GM15510 (cell line): ENCODE results near the gene ARAP2.

Experiments
- POLR2A ChIP-seq: IDR thresholded peaks from 3 replicates; pipeline ENCODE4 v1.6.1; 2011; ENCODE audit warnings: borderline replicate concordance; ENCODE audit not compliant: insufficient read length; ENCODE audit errors: extremely low read depth

Gene ARAP2

DNA sequence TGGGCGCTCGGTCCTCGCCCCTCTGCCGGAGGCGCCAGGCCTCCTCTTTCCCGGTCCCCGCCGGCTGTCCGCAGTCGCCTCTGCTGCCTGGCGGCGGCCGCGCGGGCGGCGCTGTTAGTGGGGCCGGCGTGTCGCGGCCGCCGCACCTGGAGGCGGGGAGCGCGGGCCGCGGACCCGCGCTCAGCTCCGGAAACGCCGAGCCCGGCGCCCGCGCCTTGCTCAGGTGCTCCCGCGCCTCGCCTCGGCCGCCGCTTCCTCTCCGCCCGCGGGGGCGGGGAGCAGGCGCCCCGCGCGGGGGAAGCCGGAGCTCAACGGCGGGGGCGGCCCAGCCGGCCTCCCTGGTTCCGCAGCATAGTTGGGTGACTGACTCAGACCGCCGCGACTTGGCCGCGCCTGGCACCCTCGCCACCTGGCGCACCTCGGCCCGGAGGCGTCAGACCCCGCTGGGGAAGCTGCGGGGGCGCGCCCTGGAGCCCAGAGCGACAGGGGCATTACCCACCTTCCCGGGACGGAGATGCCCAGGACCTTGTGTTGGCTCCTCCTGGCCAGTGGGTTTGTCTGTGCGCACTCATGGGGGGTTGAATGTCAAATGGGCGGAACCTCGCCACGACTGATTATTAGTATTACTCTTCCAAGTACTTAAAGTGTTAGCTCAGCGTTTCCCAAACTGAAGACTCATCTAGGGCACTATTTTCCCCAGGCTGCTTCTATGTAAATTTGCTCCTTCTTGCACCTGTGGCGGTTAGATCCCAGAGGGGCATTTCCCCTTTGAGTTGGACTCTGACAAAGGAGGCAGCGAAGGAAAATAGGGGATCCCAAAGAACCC lies at the start of gene ARAP2:
TSS of gene ARAP2 (minus strand) at position 258 of the 826 bp plus-strand sequence. CDS start 15,028 bp downstream, outside the sequence.
- peak; percentile 37 for TF ChIP-seq POLR2A

DNA sequence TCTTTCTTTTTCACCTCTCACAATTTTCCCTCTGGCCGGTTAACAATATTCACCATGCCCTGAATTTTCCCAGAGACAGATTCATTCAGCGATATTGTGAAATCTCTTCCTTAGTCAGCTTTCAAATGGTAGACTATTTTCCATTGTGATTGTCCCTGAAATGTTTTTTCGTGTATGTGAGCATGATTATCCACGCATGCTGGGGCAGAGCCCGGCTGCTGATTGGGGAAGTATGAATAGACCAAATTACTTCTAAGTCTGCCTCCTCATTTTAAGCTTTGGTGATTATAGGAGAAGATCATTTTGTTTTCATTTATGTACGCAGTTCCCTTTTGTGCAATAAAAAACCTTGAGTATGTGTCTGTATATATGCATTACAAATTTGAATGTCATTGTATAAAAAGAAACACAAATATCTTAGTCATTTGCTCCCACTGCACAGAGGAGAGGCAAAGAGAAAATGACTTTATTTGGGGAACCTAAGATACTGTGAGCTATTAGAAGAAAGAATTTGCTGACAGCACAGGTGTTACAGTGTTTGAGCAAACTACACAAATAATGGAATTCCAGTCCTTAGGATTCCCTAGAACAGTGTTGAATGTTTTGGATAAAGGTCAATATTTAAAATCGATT lies 48.4 kb upstream of the ARAP2 start:
- no peak for TF ChIP-seq POLR2A

GRCh38 chr4:36290641-36291040 lies 46.3 kb upstream of the ARAP2 start:
- TF ChIP-seq POLR2A: no peak

DNA sequence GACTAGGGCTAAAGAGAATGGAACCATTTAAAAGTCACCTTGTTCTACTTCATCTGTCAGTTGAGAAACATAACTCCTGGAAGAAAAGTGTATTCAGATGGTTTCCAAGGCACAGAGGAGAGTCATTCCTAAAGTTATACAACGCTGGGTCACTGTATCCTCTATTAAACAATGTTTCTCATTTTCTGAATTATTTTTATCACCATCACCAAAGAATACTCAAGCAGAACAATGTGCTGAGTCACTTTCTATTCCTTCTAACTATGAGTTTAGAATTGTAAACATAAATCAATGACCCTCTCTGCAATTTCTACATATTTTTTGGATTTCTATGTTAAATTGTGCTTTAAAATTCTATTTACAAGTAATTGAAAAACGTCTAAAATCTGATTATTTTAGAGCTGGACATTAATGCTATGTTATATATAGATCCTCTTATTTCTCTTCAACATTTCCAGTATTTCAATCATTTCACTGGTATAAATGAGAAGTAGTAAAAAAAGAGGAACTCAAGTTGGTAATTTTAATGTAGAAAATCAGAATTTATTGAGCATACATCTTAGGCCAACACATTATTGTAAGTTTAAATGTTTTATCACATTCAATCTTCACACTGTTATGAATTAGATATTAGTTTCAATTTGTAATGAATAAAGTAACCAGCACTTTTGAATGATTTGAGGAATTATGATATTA lies 44.6 kb upstream of the ARAP2 start:
- TF ChIP-seq POLR2A: no peak

GRCh38 chr4:36286481-36286871 lies 42.2 kb upstream of the ARAP2 start:
- TF ChIP-seq POLR2A: no peak

- no peak for TF ChIP-seq POLR2A
Observed at GRCh38 chr4:36285784-36286480, 41.6 kb upstream of the ARAP2 start.

GRCh38 chr4:36283912-36284465 lies 39.7 kb upstream of the ARAP2 start:
- TF ChIP-seq POLR2A: no peak

GRCh38 chr4:36282503-36283030 lies 38.3 kb upstream of the ARAP2 start:
- no peak for TF ChIP-seq POLR2A

DNA sequence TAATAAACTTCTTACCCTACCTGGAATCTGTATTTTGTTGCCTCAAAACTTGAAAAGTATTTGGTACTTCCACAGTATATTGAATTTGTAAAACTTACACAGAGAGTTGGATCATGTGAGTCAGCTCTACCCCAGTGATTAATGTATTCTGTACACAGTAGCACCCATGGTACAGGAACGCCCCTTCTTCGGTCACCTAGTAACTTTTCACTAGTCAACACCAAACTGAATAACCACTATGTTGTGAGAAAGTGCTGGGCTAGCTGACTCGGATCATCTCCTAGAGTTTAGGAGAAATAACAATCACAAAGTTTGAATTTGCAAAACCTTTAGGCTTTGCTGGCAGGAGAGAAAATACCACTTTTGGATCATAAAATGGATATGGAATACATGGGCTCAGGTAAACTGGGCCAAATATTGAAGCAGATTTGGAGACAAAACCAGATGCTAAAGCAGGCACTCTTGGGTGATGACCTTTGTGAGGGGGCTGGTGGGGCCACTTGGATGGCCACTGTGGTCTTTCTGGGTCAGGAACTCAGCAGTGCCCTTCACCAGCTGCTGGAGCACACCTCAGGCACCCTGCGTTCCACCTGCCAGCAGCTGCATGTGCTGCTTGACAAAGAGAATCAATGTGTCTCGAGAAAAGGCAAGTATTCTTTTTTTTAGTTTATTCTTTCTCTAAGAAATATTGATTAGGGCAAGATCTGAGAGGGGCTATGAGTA lies 37.2 kb upstream of the ARAP2 start, which contains the start of gene DTHD1:
TSS of gene DTHD1 (plus strand) at position 233 of the 723 bp plus-strand sequence. CDS start at position 376, 143 bp downstream.
- no peak for TF ChIP-seq POLR2A

DNA sequence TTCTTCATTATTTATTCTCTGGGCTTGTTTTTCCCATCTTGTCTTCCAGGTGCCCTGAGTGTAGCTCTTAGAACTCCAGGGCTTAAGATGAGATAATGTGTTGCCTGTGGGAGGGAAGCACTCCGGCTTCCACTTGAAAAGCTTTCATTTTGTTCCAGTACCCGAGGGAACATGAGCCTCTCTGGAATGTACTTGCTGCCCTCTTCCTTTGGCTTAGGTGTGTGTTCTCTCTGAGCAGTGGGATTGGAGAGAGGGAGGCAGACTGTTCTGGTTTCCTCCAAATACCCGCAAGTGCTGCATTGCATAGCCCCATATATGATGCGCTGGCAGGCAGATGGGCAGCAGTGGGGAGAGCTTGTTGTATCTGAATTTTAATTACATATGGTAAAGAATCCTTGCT lies 36.2 kb upstream of the ARAP2 start:
- TF ChIP-seq POLR2A: no peak

DNA sequence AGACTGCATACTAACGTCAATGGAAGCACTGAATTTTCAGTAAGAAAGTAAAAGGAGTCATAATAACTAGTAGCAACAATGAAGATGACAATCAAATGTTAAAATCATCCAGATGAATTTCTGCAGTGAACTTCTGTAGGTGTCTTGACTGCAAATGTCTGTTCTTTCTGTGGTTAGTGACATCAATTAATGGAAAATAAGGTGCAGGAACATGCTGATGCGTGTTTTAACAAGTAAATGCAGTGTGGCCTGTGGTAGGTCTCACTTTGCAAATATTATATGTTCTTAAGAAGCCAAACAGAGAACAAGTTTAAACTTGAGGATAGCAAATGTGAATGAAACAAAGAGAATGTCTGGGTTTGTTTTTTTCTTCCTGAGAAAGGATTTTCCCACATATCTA lies 34.5 kb upstream of the ARAP2 start:
- TF ChIP-seq POLR2A: no peak

- no peak for TF ChIP-seq POLR2A
Observed at GRCh38 chr4:36277533-36277932, 33.2 kb upstream of the ARAP2 start.

DNA sequence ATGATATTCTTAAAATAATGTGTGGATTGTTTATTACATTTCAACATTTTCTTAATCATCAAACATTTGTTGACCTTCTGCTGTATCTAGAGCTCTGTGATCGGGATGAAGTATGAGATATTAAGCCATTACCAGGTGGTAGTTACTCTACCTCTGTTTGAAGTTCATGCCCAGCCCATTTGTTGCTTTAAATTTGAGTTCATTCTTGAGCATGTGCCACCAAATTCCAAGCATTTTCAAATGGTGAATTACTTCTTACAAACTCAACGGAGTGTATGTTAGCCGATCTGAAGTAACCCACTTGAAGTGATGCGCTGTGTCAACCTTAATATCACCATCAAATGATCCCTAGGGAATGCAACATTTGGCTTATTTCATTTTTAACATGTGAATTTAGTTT lies 29.8 kb upstream of the ARAP2 start:
- TF ChIP-seq POLR2A: no peak
